HepG2 (cell line): ENCODE results near the gene HMGN4. TPM values are rescaled to one million over a fixed set of nuclear protein-coding genes. Genes with fewer than 3 reads are reported as not detected.
A peak's percentile ranks its signal among the peaks of the same experiment; 100 is the strongest.

Experiments used
- BORCS8-MEF2B ChIP-seq: sonication (generic); formaldehyde crosslinking; IDR thresholded peaks from 2 replicates; pipeline ENCODE4 v1.8.0; 2022; ENCODE audit warnings: mild to moderate bottlenecking, missing genetic modification reagents
- NFIC ChIP-seq: IDR thresholded peaks from 2 replicates; pipeline ENCODE4 v1.6.1; 2012; ENCODE audit warnings: mild to moderate bottlenecking, low read length, inconsistent platforms
- PITX1 ChIP-seq: sonication (generic); formaldehyde crosslinking; IDR thresholded peaks from 2 replicates; pipeline ENCODE4 v1.5.1; 2020; ENCODE audit warnings: mild to moderate bottlenecking, missing genetic modification reagents
- PTBP1 ChIP-seq: fragments of 200-400 bp; formaldehyde crosslinking; IDR thresholded peaks from 2 replicates; pipeline ENCODE4 v1.6.1; 2018; ENCODE audit warnings: low read length, low read depth; ENCODE audit not compliant: poor library complexity, severe bottlenecking
- ZNF260 ChIP-seq: sonication (generic); formaldehyde crosslinking; IDR thresholded peaks from 2 replicates; pipeline ENCODE4 v1.4.0; 2020; ENCODE audit warnings: missing genetic modification reagents, low read depth, mild to moderate bottlenecking, borderline replicate concordance
- ZNF281 ChIP-seq: sonication (generic); formaldehyde crosslinking; IDR thresholded peaks from 2 replicates; pipeline ENCODE4 v1.4.0; 2020; ENCODE audit warnings: missing genetic modification reagents, borderline replicate concordance
- ZNF407 ChIP-seq: sonication (generic); formaldehyde crosslinking; IDR thresholded peaks from one replicate; pipeline ENCODE4 v1.5.1; 2020; ENCODE audit warnings: mild to moderate bottlenecking, missing genetic modification reagents; ENCODE audit errors: not compliant biosample characterization
- ZNF430 ChIP-seq: sonication (generic); formaldehyde crosslinking; IDR thresholded peaks from 2 replicates; pipeline ENCODE4 v1.9.0; 2021; ENCODE audit warnings: mild to moderate bottlenecking, missing genetic modification reagents
- ZNF749 ChIP-seq: sonication (generic); formaldehyde crosslinking; IDR thresholded peaks from 2 replicates; pipeline ENCODE4 v1.8.0; 2022; ENCODE audit warnings: mild to moderate bottlenecking, missing genetic modification reagents, moderate library complexity, borderline replicate concordance
- ZNF761 ChIP-seq: sonication (generic); formaldehyde crosslinking; conservative IDR thresholded peaks from 2 replicates; pipeline ENCODE4 v1.4.0; 2020; ENCODE audit warnings: mild to moderate bottlenecking, missing genetic modification reagents
- ZNF782 ChIP-seq: sonication (generic); formaldehyde crosslinking; IDR thresholded peaks from 2 replicates; pipeline ENCODE4 v1.4.0; 2020; ENCODE audit warnings: missing genetic modification reagents, mild to moderate bottlenecking, borderline replicate concordance
- ZSCAN5A ChIP-seq: sonication (generic); formaldehyde crosslinking; IDR thresholded peaks from 2 replicates; pipeline ENCODE4 v1.8.0; 2022; ENCODE audit warnings: mild to moderate bottlenecking, missing genetic modification reagents, borderline replicate concordance
- polyA plus RNA-seq, 8 experiments: library from polyadenylated mRNA; depleted of rRNA in 3 of 8; stranded (reverse) in 7 of 8; unstranded in 1 of 8; fragments of >200 nt; fragmentation: Illumina TruSeq in 4 of 8; extraction: Trizol in 4 of 8; gene quantifications; 2 replicates each; pipeline versions ENCODE4 v1.2.1 to v1.2.3, GENCODE V29; 2011 to 2016; ENCODE audit warnings: low read depth in 4 of 8, missing spikeins in 1 of 8, mixed read lengths in 1 of 8; ENCODE audit not compliant: insufficient read depth in 1 of 8
- total RNA-seq, 5 experiments: library from RNA; depleted of rRNA; stranded (reverse); fragments of >200 nt; fragmentation: Illumina TruSeq; extraction: Trizol; gene quantifications; 2 replicates each; pipeline ENCODE4 v1.2.3, GENCODE V29; 2016; ENCODE audit warnings: low read depth in 1 of 5
- TF ChIP-seq, protein P1 (sequence below): sonication (generic); formaldehyde crosslinking; IDR thresholded peaks from 2 replicates; pipeline ENCODE4 v1.5.0; 2020; ENCODE audit warnings: missing genetic modification reagents
- TF ChIP-seq, protein P2 (sequence below): IDR thresholded peaks from 2 replicates; pipeline ENCODE4 v1.6.1; 2016; ENCODE audit warnings: low read depth, borderline replicate concordance

The HMGN4 gene
- total and polyA plus RNA-seq, 2 of the 13 experiments (the other 11 are each of a cell fraction or from before 2014, with no cell fraction given): 39.9 to 52.1 TPM

- peak; percentile 53; the same call in 1 of the 2 replicates for TF ChIP-seq ZNF281 (CRISPR knock-in tag)
- TF ChIP-seq, protein P1, sequence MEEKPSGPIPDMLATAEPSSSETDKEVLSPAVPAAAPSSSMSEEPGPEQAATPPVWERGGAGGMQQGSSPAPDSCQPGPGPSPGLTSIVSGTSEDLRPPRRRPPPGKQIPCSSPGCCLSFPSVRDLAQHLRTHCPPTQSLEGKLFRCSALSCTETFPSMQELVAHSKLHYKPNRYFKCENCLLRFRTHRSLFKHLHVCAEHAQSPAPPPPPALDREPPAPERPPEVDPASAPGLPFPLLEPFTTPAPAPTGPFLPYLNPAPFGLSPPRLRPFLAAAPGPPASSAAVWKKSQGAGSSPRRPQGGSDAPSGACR: no peak
- no peak; the same call in 1 of the 2 replicates for TF ChIP-seq PITX1
- TF ChIP-seq PTBP1: no peak
- TF ChIP-seq, protein P2, sequence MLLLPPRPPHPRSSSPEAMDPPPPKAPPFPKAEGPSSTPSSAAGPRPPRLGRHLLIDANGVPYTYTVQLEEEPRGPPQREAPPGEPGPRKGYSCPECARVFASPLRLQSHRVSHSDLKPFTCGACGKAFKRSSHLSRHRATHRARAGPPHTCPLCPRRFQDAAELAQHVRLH (CRISPR knock-in tag): peak; percentile 98
- peak; percentile 77; the same call in 1 of the 2 replicates for TF ChIP-seq NFIC
- no peak for TF ChIP-seq ZNF407 (CRISPR knock-in tag)
- TF ChIP-seq ZNF761: no peak
- 0 out of 2 replicates have a peak, but pooled peaks have one; percentile 56 for TF ChIP-seq ZSCAN5A (CRISPR knock-in tag)
- no peak for TF ChIP-seq ZNF782 (CRISPR knock-in tag)
- no peak for TF ChIP-seq ZNF260 (CRISPR knock-in tag)
- peak; percentile 69 for TF ChIP-seq ZNF430 (CRISPR knock-in tag)
- TF ChIP-seq BORCS8-MEF2B (CRISPR knock-in tag): peak; percentile 48; the same call in 1 of the 2 replicates
- TF ChIP-seq ZNF749 (CRISPR knock-in tag): peak; percentile 84; the same call in 1 of the 2 replicates
Observed at GRCh38 chr6:26571592-26572296, 33.6 kb downstream of the HMGN4 start (continued).
